ENCODE data around the gene CFAP43. TPM values are rescaled to one million over a fixed set of nuclear protein-coding genes. Genes with fewer than 3 reads are reported as not detected.

The CFAP43 gene
- total and polyA plus RNA-seq, 12 donors = 0.06 to 0.37 (median 0.12) TPM; not detected in 6

- Histone ChIP-seq H3K9me3 (no peaks in the 10 kb centered on the region), H3K27me3 (no peaks in the 10 kb centered on the region), H3K36me3 (no peaks in the 10 kb centered on the region), H3K4me1 (peaks cover 0 to 17% (median 12%) of the 10 kb centered on the region in 9 donors), H3K4me3 (no peak overlapping the region), H3K27ac (no peak overlapping the region)
- intact Hi-C loops (cut with DNase I) = loop anchor here in 1 of 10 donors (10.0 kb wide), 1 partner anchor 73 kb away; no protein-coding TSS in a partner anchor
- ATAC-seq (no peak), DNase-seq (no peak)
- WGBS, 2 donors = 67 to 78% methylated on average over 4 of the region's 4 CpGs
- no peak for TF ChIP-seq CTCF (IDR thresholded peaks at IDR 0.05)
These were observed 114.3 kb downstream of the CFAP43 start for GRCh38 chr10:104117839-104118323.

GRCh38 chr10:104113376-104113956, 118.7 kb downstream of the CFAP43 start:
- ATAC-seq (no peak), DNase-seq (no peak)
- H3K27me3 ChIP-seq = peaks cover 0 to 6% (median 0%) of the 10 kb centered on the region in 7 donors
- 28 to 40% methylated on average over 1 of the region's 1 CpG for WGBS, 2 donors
- intact Hi-C loops (cut with DNase I) = loop anchor here in 1 of 10 donors (10.0 kb wide), 1 partner anchor 69 kb away; no protein-coding TSS in a partner anchor
- H3K36me3 ChIP-seq = no peaks in the 10 kb centered on the region
- no peak overlapping the region for H3K27ac ChIP-seq
- no peak overlapping the region for H3K4me3 ChIP-seq
- peaks cover 0 to 5% (median 0%) of the 10 kb centered on the region in 9 donors for H3K4me1 ChIP-seq
- no peak for TF ChIP-seq CTCF (IDR thresholded peaks at IDR 0.05)
- no peaks in the 10 kb centered on the region for H3K9me3 ChIP-seq

- Histone ChIP-seq H3K4me3 (no peak overlapping the region), H3K36me3 (no peaks in the 10 kb centered on the region), H3K27me3 (peaks cover 0 to 6% (median 0%) of the 10 kb centered on the region in 7 donors), H3K27ac (no peak overlapping the region), H3K4me1 (peaks cover 0 to 5% (median 0%) of the 10 kb centered on the region in 9 donors), H3K9me3 (no peaks in the 10 kb centered on the region)
- 45 to 72% methylated on average over 3 of the region's 3 CpGs for WGBS, 2 donors
- ATAC-seq (no peak), DNase-seq (no peak)
- no peak for TF ChIP-seq CTCF (IDR thresholded peaks at IDR 0.05)
- intact Hi-C loops (cut with DNase I) = loop anchor here in 1 of 10 donors (10.0 kb wide), 1 partner anchor 65 kb away; no protein-coding TSS in a partner anchor
These were observed 122.1 kb downstream of the CFAP43 start for GRCh38 chr10:104109908-104110662.

- no peaks in the 10 kb centered on the region for H3K27me3 ChIP-seq
- no peaks in the 10 kb centered on the region for H3K36me3 ChIP-seq
- H3K27ac ChIP-seq = no peak overlapping the region
- ATAC-seq (no peak), DNase-seq (no peak)
- WGBS, 2 donors = 95 to 99% methylated on average over 2 of the region's 2 CpGs
- peaks cover 0 to 4% (median 0%) of the 10 kb centered on the region in 9 donors for H3K4me1 ChIP-seq
- H3K9me3 ChIP-seq = no peaks in the 10 kb centered on the region
- intact Hi-C loops (cut with DNase I) = no loop called here
- no peak overlapping the region for H3K4me3 ChIP-seq
- TF ChIP-seq CTCF (IDR thresholded peaks at IDR 0.05) = no peak
These were observed 127.2 kb downstream of the CFAP43 start for GRCh38 chr10:104104926-104105325.
